Stimulated activated CD8-positive, alpha-beta memory T cell treated with anti-CD3 and anti-CD28 coated beads, Interleukin-15, amount 100 ng/mL, for 48 hours (primary cell): ENCODE data around the gene CLIC1.

Experiments
- DNase-seq, 2 donors: peaks; one replicate each; pipeline ENCODE4 v3.0.0-alpha.2; 2020; ENCODE audit warnings: low read depth in 2 of 2

The CLIC1 gene

GRCh38 chr6:31701666-31702404, 34.5 kb downstream of the CLIC1 start:
- DNase-seq: no peak

GRCh38 chr6:31700740-31701401, 35.5 kb downstream of the CLIC1 start:
- DNase-seq: no peak

GRCh38 chr6:31697555-31697954, 38.8 kb downstream of the CLIC1 start:
- DNase-seq: no peak

GRCh38 chr6:31693535-31693934, 42.8 kb downstream of the CLIC1 start:
- no peak for DNase-seq

DNA sequence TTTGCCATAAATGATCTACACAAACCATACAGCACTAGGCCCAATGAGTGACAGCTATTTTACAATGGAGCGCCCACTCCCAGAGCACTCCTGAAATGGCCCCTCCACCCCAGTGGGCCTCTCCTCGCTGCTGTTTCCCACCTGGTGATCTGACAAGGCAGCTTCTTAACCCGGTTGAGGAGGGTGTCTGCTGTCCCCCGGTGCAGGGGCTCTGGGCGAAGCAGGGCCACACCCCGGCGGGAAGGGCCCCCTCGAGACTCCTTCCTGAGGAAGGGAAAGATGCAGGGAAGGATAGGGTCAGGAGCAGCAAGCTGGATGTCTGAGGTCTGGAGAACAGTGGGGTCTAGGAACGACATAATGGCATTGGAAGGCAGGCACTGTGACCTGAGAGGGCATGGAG, 43.4 kb downstream of the CLIC1 start:
- no peak for DNase-seq

DNA sequence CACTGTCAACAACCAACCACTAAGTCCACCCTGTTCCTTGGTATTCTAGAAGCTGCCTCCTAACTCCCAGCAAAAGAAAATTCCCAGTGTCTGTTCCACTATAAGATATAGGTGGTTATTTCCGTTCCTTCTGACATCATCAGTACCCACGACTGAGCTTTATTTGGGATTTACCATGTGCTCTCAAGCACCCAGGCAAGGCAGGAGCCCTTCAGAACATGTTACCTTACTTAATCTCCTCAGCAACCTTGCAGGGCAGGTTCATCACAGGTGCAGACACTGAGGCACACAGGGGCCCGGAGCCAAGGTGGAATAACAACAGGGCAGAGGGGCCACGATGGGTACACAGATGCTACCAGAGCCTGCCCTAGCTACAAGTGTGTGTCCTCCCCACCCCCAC, 44.0 kb downstream of the CLIC1 start:
- DNase-seq: no peak

DNA sequence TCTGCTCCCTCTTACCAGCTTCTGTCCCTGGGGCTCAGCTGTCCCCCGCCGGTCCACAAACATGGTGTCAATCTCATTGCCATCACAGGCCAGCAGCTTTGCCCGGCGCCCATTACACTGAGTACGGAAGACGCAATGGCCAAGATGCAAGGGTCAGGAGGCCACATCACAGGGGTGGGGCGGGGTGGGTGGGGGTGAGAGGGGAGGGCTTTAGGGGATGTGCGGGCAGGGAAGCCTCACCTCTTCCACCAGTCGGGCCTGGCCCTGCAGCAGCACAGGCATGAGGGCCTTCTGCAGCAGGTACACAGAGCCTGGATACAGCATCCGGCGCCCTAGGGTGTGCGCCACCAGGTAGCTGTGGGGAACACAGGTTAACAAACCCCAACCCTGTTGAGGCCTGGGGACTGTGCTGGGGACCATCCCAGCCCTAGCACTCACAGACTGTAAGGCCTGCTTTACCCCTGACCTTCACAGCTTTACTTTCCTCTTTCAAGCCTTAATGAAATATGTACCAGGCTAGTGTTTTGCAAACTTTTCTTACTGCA, 44.7 kb downstream of the CLIC1 start:
- no peak for DNase-seq

DNA sequence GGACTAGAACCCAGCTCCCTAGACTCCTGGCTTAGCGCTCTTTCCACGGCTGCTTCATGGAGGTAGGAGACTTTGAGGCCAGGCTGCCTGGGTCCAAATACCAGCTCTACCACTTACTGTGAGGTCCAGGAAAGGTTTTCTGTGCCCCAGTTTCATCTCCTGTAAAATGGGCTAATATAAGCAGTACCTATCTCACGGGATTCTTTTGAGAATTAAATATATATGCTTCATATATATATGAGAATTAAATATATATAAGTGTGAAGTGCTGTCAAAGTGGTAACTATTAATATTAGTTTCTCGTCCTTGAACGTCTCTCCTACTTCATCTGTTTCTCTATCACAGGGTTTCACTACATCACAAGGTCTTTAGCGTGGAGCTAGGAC, 45.3 kb downstream of the CLIC1 start:
- no peak for DNase-seq

DNA sequence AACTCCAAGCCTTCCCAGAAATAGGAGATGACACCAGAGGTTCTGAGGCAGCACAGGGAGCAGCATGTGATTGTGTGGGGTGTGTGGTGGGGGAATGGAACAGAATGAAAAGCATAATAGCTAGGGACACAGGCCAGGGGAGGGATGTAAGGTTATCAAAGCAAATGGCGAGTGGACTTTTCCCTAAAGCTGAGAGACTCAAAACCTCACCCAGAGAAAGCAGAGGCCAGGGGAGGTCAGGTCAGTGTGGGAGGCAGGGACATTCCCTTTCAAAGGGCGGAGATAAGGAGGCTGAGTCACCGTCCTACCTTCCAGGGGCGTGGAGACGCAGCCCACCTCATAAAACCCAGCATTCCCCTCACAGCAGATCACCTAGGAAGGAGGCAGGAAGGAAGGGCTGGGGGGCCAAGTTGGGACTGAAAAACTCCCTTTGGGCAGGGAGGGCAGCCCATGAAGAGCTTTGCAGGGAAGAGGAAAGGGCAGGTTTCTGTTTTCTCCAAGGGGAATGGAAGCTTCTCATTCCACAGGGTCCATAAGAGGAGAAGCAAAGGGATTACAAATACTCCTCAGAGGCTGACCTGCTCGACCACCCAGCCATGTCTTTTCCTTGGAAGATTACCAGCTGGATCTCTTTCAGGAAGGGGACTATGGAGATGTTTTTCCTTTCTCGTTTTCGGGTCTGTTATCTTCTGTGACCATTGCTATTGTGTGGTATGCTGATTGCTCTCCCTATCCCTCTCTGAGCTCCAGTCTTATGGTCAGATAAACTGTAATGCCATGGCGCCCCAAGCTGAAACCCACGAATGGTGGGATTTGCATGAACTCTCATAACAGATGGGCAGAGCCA, 45.9 kb downstream of the CLIC1 start:
- DNase-seq: no peak

GRCh38 chr6:31689249-31690110, 46.9 kb downstream of the CLIC1 start:
- no peak for DNase-seq

DNA sequence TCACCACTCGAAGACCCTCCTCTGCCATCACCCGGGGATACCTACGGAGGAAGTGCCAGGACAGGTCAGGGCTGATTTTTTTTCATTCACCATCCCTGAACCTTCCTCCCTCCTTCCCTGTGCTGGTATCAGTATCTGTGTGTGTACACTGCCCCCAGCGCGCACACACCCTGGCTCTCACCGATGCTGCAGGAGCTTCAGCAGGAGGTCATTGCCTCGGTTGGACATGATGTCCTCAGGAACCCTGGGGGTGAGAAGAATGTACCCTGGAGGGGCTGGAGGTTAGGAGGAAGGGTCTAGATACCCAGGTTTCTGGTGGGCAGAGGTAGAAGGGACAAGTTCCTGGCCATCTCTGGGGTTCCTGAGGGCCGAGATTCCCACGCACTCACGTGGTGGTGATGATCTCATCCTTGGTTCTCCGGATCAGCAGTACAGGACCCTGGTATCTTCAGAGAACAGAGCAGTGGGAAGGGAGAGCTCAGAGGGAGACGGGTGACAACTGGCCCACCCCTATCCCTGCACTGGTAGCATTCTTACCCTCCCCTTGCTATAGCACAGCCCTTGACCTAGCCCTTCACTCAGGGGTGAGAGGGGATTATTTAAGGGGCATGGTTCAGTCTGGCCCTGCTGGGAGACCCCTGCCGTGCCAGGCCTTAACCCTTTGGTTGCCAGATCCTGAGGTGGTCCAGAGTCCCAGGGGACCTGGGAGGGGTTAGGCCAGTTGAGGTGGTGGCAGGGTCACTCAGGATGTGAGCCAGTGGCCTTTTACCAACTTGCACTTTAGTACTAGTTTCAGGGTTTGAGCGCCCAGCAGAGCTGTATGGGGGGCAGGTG, 48.3 kb downstream of the CLIC1 start:
- DNase-seq: no peak

DNA sequence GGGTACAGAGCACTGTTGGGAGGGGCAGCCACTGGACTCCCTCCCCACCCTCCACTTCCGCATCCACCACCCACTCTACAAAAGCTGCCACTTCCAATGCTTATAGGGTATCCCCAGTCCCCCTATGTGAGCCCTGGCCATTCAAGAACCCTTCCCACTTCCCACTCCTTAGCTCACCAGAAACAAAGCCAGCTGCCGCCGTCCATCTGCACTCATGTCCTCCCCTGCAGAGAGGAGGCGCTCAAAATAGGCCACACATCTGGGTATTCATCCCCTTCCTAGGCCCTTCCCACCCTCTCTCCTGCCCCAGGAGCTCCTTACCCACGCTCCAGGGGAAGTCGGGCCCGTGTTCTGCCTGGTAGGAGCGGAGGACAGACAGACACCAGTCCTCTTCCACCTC, 49.0 kb downstream of the CLIC1 start:
- DNase-seq: no peak

GRCh38 chr6:31686483-31686882, 49.8 kb downstream of the CLIC1 start:
- DNase-seq: no peak

DNA sequence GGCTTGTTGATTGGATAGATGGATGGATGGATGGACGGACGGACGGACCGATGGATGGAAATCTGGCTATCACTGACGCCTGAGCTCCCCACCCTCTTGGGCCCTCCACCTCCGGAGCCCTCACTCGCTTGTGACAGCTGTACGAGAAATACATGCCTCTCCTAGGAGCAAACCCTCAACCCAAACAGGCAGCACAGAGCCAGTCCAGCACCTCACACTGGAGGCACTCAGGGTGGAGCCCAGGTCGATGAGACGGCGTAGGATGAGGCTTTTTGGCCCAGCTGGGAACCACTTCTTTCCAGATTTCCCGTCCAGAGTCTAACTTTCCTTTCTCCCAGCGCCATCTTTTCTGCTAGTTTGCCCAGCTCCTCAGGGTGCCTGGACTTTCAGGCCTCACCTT, 52.7 kb downstream of the CLIC1 start:
- DNase-seq: no peak

DNA sequence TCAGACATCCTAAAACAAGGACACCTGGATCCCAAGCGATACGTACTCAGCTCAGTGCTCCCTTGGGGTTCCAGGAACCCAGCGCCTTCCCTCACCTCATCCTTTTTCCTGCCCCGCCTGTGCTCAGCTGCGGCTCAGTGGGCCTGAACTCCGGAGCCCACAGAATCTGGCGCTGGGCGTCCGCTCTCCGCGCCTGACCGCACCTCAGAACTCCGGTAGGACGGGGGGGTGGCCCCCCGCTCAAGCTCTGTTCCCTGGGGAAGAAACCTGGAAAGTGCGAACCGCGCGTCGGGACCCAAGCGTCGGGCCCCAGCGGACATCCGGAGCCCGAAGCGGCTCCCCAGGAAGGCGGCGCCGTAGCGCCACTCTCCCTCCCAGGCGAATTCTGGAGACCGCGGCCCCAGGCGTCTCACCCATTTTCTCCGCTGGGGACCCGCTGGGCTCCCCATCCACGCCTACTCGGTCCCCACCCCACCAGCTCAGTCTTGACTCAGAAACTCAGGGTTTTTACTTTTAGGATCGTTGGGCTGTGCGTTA, 55.1 kb downstream of the CLIC1 start:
- DNase-seq: peak in 1 of 2 donors; percentile 31
